Neural progenitor cell (in vitro differentiated cells): ENCODE results near the gene DCDC2B.

Experiments
- CTCF ChIP-seq: fragments of 200-600 bp; sonication (generic); IDR thresholded peaks from 2 replicates; pipeline ENCODE4 v1.5.1; 2017; ENCODE audit warnings: antibody characterized with exemption, mild to moderate bottlenecking
- EZH2 ChIP-seq: fragments of 200-600 bp; sonication (generic); IDR thresholded peaks from 2 replicates; pipeline ENCODE4 v1.6.1; 2017; ENCODE audit warnings: antibody characterized with exemption, mild to moderate bottlenecking, moderate library complexity
- EZH2phosphoT487 ChIP-seq: fragments of 200-600 bp; sonication (generic); IDR thresholded peaks from 2 replicates; pipeline ENCODE4 v1.6.1; 2017; ENCODE audit warnings: antibody characterized with exemption

DNA sequence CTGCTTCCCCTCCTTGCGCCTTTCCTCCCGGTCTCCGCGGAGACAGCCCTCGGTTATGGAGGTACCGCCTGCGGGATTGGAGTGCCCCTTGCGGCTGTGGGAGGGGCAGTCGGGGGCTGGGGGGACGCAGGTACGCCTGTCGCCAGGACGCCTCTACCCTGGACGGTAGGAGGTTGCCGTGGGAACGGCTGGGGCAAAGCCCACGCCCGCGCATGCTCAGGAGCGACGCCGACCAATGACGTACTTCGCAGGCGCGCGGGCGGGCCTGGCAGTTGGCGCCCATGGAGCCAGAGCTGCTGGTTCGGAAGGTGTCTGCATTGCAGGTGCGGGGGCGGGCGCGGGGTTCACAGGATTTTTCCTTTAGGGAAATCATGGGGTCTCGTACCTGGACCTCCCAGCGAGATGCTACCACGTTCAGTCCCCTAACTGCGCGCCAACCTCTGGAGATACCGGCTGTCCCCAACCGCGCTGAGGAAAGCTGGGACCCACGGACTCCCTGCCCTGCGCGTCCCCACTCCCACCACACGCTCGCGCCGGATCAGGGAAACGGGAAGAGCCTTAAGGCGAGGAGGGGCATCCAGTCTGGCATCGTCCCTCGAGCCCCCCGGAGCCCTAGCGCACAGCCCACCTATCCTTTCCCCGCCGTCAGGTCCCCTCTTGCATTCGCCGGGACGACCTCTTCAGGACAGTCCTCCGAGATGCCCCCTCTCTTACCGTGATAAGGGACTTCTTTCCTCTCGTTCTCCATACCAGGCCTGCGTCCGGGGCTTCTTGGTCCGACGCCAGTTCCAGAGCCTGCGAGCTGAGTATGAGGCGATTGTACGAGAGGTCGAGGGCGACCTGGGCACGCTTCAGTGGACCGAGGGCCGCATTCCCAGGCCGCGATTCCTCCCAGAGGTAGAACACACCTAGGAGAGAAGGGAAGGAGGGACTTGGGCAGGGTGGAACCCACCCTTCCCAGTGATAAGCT lies 3.2 kb upstream of the DCDC2B start, which contains the start of gene IQCC:
- TF ChIP-seq CTCF (peak; percentile 38), EZH2 (no peak), EZH2phosphoT487 (no peak)
